ENCODE results near the gene TIGD4. TPM values are rescaled to one million over a fixed set of nuclear protein-coding genes. Genes with fewer than 3 reads are reported as not detected.

The TIGD4 gene
- total and polyA plus RNA-seq, 2 experiments from 2014 or later: 0.11 TPM; not detected in 1

DNA sequence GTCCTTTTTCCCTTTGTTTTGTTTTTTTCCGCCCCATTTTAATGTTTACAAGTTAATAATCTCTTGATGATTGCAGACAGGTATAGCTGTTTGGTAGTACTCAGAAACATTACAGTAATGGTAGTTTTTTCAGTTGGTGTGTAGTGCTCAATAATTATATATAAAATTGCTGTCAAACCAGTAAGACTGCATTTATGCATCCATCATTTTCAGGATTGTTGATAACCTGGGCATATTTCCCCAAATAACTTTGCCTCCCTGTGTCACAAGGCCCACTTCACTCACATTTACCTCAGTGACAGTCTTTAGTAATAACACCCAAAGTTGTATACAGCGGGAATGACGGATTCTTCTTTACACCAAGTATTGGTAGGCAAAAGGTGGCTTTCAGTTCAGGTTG, 16.4 kb upstream of the TIGD4 start:
- 100% methylated on average over 3 of the region's 3 CpGs for WGBS, 2 experiments (ENCODE audit: low coverage in 1 of 2, low lambda C conversion rate in 2 of 2, missing lambda C conversion rate in 2 of 2)

DNA sequence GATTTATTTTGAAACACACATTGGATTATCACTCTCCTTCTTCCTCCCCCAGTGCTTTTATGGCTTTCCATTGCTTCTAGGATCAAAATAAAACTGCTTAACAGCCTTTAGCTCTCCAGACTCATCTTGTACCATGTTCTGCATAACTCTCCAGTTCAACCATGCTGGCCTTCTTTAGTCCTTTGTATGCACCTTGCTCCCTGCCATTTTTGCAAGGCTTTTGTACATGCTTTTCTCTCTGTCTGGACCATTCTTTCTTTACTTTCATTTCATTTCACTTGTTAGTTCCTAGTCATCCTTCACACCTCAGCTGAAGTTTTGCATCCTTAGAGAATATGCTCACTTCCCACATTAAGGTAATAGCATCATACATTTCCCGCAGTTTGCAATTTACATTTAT, 7.1 kb upstream of the TIGD4 start:
- Histone ChIP-seq H3F3A (ENCODE audit: insufficient read depth) (peaks cover 15% of the 10 kb centered on the region; the same call in 1 of the 2 replicates), H2AFZ (peak overlapping the region; percentile 69), H3K4me3 (no peak overlapping the region), H3K9me3 (ENCODE audit: low read depth) (no peaks in the 10 kb centered on the region), H3K4me2 (ENCODE audit: unreplicated experiment) (peak overlapping the region; percentile 70), H3K9me2 (ENCODE audit: insufficient read depth) (no peaks in the 10 kb centered on the region), H3K4me1 (ENCODE audit: insufficient read depth) (peaks cover 27% of the 10 kb centered on the region), H3K36me3 (ENCODE audit: low read depth) (no peaks in the 10 kb centered on the region), H4K20me1 (ENCODE audit: insufficient read depth) (no peaks in the 10 kb centered on the region; the same call in 1 of the 2 replicates), H3K27me3 (replicated peaks; ENCODE audit: insufficient read depth) (no peaks in the 10 kb centered on the region), H3K27ac (peak overlapping the region; percentile 72), H3K9ac (peak overlapping the region; percentile 59; the same call in 1 of the 2 replicates), H3K79me2 (ENCODE audit: insufficient read depth) (peaks cover 100% of the 10 kb centered on the region)
- in situ Hi-C loops (cut with MboI): no loop called here
- 100% methylated on average over 1 of the region's 1 CpG for WGBS, 2 experiments (ENCODE audit: low coverage in 1 of 2, low lambda C conversion rate in 2 of 2, missing lambda C conversion rate in 2 of 2)
- no peak for DNase-seq
- TF ChIP-seq EZH2phosphoT487 (IDR thresholded peaks at IDR 0.05; ENCODE audit: insufficient read depth, low read depth): no peak
- no peak for TF ChIP-seq EZH2 (IDR thresholded peaks at IDR 0.05; ENCODE audit: insufficient read depth, poor library complexity, severe bottlenecking)

More for the DNA sequence above, 16.4 kb upstream of the TIGD4 start:
- no peaks in the 10 kb centered on the region for H3K27me3 ChIP-seq (replicated peaks; ENCODE audit: insufficient read depth)
- no peak overlapping the region for H3K27ac ChIP-seq
- no peaks in the 10 kb centered on the region for H3K9me2 ChIP-seq (ENCODE audit: insufficient read depth)
- H3K4me3 ChIP-seq: no peak overlapping the region
- no peak overlapping the region for H3K4me2 ChIP-seq (ENCODE audit: unreplicated experiment)
- DNase-seq: no peak
- no peaks in the 10 kb centered on the region for H3K4me1 ChIP-seq (ENCODE audit: insufficient read depth)
- no peaks in the 10 kb centered on the region; the same call in 1 of the 2 replicates for H4K20me1 ChIP-seq (ENCODE audit: insufficient read depth)
- no peaks in the 10 kb centered on the region for H3F3A ChIP-seq (ENCODE audit: insufficient read depth)
- H3K36me3 ChIP-seq (ENCODE audit: low read depth): no peaks in the 10 kb centered on the region; the same call in 1 of the 2 replicates
- H2AFZ ChIP-seq: no peak overlapping the region
- H3K9ac ChIP-seq: no peak overlapping the region
- in situ Hi-C loops (cut with MboI): no loop called here
- H3K9me3 ChIP-seq (ENCODE audit: low read depth): no peaks in the 10 kb centered on the region
- TF ChIP-seq EZH2phosphoT487 (IDR thresholded peaks at IDR 0.05; ENCODE audit: insufficient read depth, low read depth) (no peak), EZH2 (IDR thresholded peaks at IDR 0.05; ENCODE audit: insufficient read depth, poor library complexity, severe bottlenecking) (no peak)
- peaks cover 99% of the 10 kb centered on the region for H3K79me2 ChIP-seq (ENCODE audit: insufficient read depth)

DNA sequence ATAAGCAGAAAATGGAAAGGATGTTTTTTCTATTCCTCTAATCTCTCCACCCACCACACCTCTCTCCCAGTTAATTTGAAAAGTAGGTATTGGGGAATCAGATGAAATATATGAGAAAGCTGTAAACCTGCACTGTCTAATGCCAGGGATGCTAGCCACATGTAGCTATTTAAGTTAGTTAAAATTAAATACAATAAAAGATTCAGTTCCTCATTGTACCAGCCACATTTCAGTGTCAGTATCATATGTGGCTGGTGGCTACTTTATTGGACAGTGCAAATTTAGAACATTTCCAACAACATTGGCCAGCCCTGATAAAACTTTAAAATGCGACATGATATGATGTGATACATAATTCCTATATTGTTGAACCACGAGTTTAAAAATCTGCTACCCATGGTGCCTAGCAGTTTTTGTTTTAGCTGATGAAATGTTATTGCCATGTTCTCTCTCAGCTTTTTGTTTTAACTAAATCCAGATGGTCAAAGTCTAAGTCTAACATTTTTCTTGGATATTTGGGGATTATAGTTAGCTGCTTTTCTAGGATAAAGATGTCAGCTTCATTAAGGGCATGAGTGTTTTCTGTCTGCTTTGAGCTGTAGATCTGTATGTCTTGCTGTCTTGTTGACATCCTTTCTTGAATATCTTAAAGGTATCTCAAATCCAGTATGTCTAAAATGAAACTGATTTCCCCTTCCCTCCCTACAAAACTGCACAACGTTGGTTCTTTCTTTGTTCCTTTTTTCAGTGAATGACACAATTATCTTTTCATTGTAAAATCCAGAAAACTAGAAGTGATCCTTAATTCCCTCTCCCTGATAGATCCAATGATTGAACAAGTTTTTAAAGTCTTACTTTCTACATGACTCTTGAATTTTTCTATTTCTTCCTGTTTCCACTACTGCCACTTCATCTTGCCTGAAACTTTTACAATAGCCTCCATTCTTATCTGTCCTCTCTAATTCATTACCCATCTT, 6.4 kb upstream of the TIGD4 start:
- Histone ChIP-seq H3K79me2 (ENCODE audit: insufficient read depth) (peaks cover 100% of the 10 kb centered on the region), H3K27me3 (replicated peaks; ENCODE audit: insufficient read depth) (no peaks in the 10 kb centered on the region), H2AFZ (peak overlapping the region; percentile 69), H3K9me3 (ENCODE audit: low read depth) (no peaks in the 10 kb centered on the region), H4K20me1 (ENCODE audit: insufficient read depth) (no peaks in the 10 kb centered on the region; the same call in 1 of the 2 replicates), H3K27ac (peak overlapping the region; percentile 72), H3K36me3 (ENCODE audit: low read depth) (no peaks in the 10 kb centered on the region), H3F3A (ENCODE audit: insufficient read depth) (peaks cover 20% of the 10 kb centered on the region), H3K4me3 (peak overlapping the region; percentile 46), H3K4me1 (ENCODE audit: insufficient read depth) (peaks cover 34% of the 10 kb centered on the region), H3K4me2 (ENCODE audit: unreplicated experiment) (peak overlapping the region; percentile 70), H3K9me2 (ENCODE audit: insufficient read depth) (no peaks in the 10 kb centered on the region), H3K9ac (peak overlapping the region; percentile 59)
- WGBS, 2 experiments (ENCODE audit: low coverage in 1 of 2, low lambda C conversion rate in 2 of 2, missing lambda C conversion rate in 2 of 2): 6 to 11% methylated on average over 3 of the region's 3 CpGs
- peak; percentile 50 for DNase-seq
- in situ Hi-C loops (cut with MboI): no loop called here
- TF ChIP-seq EZH2 (IDR thresholded peaks at IDR 0.05; ENCODE audit: insufficient read depth, poor library complexity, severe bottlenecking) (no peak), EZH2phosphoT487 (IDR thresholded peaks at IDR 0.05; ENCODE audit: insufficient read depth, low read depth) (no peak)

DNA sequence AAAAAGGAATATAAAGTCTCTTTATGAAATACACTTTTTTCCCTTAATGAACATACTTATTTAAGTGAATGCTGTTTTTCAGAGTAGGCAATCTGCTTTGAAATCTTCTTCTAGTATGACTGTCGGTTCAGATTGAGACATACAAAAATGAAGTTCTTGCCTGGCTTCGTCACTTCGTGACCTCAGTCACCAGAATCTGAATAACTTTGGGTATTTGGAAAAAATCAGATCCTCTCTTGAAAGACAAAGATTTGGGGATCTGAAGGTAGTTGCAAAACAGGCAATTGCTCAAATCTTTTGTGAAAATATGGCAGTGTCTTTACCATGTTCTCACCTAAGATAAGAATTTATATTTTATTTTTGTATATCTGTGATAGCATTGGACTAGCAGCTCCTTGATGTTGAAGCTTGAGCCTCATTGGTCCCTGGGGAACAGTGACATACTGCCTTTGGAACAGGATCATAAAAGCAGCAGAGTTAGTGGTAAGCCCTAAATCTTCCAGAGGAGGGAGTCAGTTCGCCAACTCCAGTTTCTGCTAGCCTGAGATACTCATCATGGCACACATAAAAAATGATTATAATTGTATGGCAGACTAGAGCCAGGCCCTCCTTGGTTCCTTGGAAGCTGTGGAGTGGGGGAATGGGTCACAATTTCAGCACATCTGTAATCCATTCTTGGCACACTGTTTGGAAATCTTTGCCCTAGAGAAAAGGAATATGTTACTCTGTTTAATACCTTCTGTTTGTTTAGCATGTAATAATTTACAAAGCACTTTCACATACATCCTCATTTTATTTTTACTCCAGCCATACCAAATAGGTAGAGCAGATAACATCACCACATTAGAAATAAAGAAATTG, 5.2 kb upstream of the TIGD4 start:
- 61 to 66% methylated on average over 4 of the region's 4 CpGs for WGBS, 2 experiments (ENCODE audit: low coverage in 1 of 2, low lambda C conversion rate in 2 of 2, missing lambda C conversion rate in 2 of 2)
- Histone ChIP-seq H3K27ac (peak overlapping the region; percentile 72), H3K4me1 (ENCODE audit: insufficient read depth) (peaks cover 36% of the 10 kb centered on the region), H3K9ac (no peak overlapping the region), H3K4me3 (no peak overlapping the region), H3F3A (ENCODE audit: insufficient read depth) (peaks cover 27% of the 10 kb centered on the region), H2AFZ (no peak overlapping the region), H4K20me1 (ENCODE audit: insufficient read depth) (no peaks in the 10 kb centered on the region; the same call in 1 of the 2 replicates), H3K4me2 (ENCODE audit: unreplicated experiment) (no peak overlapping the region), H3K36me3 (ENCODE audit: low read depth) (no peaks in the 10 kb centered on the region), H3K9me2 (ENCODE audit: insufficient read depth) (no peaks in the 10 kb centered on the region), H3K9me3 (ENCODE audit: low read depth) (no peaks in the 10 kb centered on the region), H3K27me3 (replicated peaks; ENCODE audit: insufficient read depth) (no peaks in the 10 kb centered on the region), H3K79me2 (ENCODE audit: insufficient read depth) (peaks cover 93% of the 10 kb centered on the region)
- DNase-seq: peak; percentile 84
- TF ChIP-seq EZH2 (IDR thresholded peaks at IDR 0.05; ENCODE audit: insufficient read depth, poor library complexity, severe bottlenecking) (no peak), EZH2phosphoT487 (IDR thresholded peaks at IDR 0.05; ENCODE audit: insufficient read depth, low read depth) (no peak)
- in situ Hi-C loops (cut with MboI): no loop called here

All from GM23248 (cell line).